ENCODE data around the gene PHOSPHO1. TPM values are rescaled to one million over a fixed set of nuclear protein-coding genes. Genes with fewer than 3 reads are reported as not detected.
"Not testable (repeated sequence)": the region's sequence is repeated elsewhere in the genome, so short reads cannot be mapped to it uniquely, and the experiment has no call there.

PHOSPHO1 gene
- total RNA-seq, 1 donor: under 0.01 TPM

DNA sequence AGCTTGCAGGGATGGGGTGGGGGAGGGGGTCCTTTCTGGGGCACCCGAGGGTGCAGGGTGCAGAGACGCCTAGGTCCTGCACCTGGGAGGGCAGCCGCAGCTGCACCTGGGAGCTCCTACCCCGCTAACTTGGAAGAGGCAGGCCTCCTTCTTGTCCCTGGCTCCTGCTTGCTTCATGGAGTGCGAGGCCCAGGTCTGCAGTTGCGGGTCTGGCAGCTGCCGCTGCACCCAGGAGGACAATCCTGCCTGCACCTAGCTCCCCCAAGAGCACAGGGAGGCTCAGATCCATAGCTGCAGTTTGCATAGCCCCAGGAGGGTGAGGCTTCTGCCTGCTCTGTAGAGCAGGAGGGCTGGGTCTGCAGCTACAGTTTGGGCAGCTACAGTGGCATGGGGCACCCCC is 46.8 kb downstream of the PHOSPHO1 start:
- DNase-seq (ENCODE audit: low read depth): no peak
- TF ChIP-seq, protein P1, sequence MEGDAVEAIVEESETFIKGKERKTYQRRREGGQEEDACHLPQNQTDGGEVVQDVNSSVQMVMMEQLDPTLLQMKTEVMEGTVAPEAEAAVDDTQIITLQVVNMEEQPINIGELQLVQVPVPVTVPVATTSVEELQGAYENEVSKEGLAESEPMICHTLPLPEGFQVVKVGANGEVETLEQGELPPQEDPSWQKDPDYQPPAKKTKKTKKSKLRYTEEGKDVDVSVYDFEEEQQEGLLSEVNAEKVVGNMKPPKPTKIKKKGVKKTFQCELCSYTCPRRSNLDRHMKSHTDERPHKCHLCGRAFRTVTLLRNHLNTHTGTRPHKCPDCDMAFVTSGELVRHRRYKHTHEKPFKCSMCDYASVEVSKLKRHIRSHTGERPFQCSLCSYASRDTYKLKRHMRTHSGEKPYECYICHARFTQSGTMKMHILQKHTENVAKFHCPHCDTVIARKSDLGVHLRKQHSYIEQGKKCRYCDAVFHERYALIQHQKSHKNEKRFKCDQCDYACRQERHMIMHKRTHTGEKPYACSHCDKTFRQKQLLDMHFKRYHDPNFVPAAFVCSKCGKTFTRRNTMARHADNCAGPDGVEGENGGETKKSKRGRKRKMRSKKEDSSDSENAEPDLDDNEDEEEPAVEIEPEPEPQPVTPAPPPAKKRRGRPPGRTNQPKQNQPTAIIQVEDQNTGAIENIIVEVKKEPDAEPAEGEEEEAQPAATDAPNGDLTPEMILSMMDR (IDR thresholded peaks at IDR 0.05; ENCODE audit: insufficient read depth, low read depth, low read length): no peak
- H3K4me3 ChIP-seq (ENCODE audit: low read depth, low read length): no peak overlapping the region

DNA sequence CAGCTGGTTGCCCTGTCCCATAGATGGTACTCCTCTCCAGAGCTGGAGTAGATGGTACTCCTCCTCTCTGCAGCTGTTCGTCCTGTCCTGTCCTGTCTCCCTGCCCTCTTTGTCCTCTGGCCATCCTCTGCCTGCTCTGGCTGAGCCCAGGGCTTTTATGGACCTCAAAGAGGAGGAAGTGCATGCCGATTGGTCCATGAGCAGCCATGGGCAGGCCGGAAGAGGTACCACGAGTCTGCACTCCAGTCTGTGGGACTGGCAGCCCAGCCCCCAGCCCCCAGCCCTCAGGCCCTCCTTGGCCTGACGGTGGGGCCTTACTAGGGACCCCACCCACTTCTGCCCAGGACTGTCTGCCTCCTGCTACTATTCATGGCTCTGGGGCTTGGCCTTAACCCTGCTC is 47.2 kb downstream of the PHOSPHO1 start:
- TF ChIP-seq, protein P1 (IDR thresholded peaks at IDR 0.05; ENCODE audit: insufficient read depth, low read depth, low read length): no peak
- H3K4me3 ChIP-seq (ENCODE audit: low read depth, low read length): no peak overlapping the region
- DNase-seq (ENCODE audit: low read depth): no peak

DNA sequence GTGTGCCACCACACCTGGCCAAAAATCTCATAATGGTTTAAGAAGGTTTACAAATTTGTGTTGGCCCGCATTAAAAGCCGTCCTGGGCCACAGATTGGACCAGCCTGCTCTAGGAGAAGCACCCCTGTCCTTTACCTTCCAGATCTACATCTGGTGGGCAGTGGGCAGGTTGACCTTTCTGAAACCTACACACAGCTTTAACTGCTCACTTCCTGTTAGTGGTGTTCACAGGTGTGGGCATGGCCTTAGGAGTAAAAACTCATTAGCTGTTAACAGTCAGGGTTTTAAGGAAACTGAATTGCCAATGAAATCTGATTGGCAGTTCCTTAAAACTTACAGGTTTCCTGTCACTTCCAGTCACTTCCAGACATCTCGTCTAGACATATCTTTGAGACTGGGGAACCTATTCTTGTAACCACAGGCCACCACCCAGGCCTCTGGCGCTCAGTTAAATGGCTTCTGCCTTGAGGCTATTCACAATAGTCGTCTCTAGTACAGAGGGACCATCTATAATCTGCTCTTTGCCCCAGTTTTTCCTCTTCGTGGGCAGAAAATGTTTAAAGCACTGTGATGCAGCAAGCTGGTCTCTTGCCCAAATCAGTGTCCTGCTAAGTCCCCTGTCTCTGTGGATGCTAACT is 49.5 kb downstream of the PHOSPHO1 start:
- no peak for DNase-seq (ENCODE audit: low read depth)
- H3K4me3 ChIP-seq (ENCODE audit: low read depth, low read length): no peak overlapping the region
- TF ChIP-seq, protein P1 (IDR thresholded peaks at IDR 0.05; ENCODE audit: insufficient read depth, low read depth, low read length): no peak

DNA sequence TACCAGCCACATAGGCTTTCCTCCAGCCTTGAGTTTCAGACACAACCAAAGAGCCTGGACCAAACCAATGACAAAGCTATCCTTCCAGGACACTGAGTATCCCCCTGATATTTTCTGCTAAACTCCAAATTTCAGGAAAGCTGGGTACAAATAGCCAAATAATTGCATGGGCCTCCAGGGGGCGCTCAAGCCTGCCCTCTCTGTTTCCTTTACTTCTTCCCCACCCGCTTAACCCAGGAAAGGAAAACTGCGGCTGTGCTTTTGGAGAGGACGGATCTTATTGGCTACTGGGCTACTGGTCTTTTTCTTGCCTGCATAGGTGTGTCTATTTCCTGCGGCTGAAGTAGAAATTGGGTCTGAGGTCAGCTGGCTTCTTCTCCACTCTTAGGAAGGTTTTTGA is 50.3 kb downstream of the PHOSPHO1 start:
- DNase-seq (ENCODE audit: low read depth): peak; percentile 62
- TF ChIP-seq, protein P1 (IDR thresholded peaks at IDR 0.05; ENCODE audit: insufficient read depth, low read depth, low read length): peak; percentile 83
- H3K4me3 ChIP-seq (ENCODE audit: low read depth, low read length): no peak overlapping the region

DNA sequence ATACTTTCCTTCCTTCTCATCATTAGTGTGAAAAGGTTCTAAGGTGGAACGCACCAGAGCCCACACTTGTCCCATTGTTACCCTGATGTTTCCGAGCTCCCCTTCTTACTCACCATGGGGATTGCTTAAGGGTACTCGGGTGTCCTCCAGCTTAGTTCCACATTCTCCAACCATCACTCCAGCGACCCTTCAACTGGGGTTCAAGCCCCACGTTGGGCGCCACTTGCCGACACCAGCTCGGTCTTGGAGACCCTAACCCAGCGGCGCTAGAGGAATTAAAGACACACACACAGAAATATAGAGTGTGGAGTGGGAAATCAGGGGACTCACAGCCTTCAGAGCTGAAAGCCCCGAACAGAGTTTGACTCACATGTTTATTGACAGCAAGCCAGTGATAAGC is 54.6 kb downstream of the PHOSPHO1 start:
- not testable (repeated sequence) for DNase-seq (ENCODE audit: low read depth); H3K4me3 ChIP-seq (ENCODE audit: low read depth, low read length)

Other genes starting within 250 kb of the PHOSPHO1 start
- gene IGF2BP1, start 233.4 kb downstream of the PHOSPHO1 start, total RNA-seq: 2.6 and 6.4 TPM in 2 replicates
- gene B4GALNT2, start 98.0 kb downstream of the PHOSPHO1 start, total RNA-seq: under 0.01 TPM in 2 replicates
- 0.32 TPM in 1 of 2 replicates, not detected in the other for gene GNGT2, start 20.2 kb downstream of the PHOSPHO1 start, total RNA-seq
- gene ABI3, start 20.1 kb downstream of the PHOSPHO1 start, total RNA-seq: 0.64 and 1.7 TPM in 2 replicates
- gene ZNF652, start 131.5 kb upstream of the PHOSPHO1 start, total RNA-seq: 20.6 and 24.6 TPM in 2 replicates
- 93.4 and 117 TPM in 2 replicates for gene PHB1, start 184.1 kb upstream of the PHOSPHO1 start, total RNA-seq